ENCODE measurements around the gene PEBP1. TPM values are rescaled to one million over a fixed set of nuclear protein-coding genes. Genes with fewer than 3 reads are reported as not detected.
"Not testable (repeated sequence)": the region's sequence is repeated elsewhere in the genome, so short reads cannot be mapped to it uniquely, and the experiment has no call there.

PEBP1 gene
- total RNA-seq, 1 donor from 2014 or later = 182 TPM

DNA sequence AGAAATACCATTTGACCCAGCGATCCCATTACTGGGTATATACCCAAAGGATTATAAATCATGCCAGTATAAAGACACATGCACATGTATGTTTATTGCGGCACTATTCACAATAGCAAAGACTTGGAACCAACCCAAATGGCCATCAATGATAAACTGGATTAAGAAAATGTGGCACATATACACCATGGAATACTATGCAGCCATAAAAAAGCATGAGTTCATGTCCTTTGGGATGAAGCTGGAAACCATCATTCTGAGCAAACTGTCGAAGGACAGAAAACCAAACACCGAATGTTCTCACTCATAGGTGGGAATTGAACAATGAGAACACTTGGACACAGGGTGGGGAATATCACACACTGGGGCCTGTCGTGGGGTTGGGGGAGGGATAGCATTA lies 6.5 kb upstream of the PEBP1 start:
- not testable (repeated sequence) for DNase-seq (ENCODE audit: extremely low read depth, low read depth, low spot score)

DNA sequence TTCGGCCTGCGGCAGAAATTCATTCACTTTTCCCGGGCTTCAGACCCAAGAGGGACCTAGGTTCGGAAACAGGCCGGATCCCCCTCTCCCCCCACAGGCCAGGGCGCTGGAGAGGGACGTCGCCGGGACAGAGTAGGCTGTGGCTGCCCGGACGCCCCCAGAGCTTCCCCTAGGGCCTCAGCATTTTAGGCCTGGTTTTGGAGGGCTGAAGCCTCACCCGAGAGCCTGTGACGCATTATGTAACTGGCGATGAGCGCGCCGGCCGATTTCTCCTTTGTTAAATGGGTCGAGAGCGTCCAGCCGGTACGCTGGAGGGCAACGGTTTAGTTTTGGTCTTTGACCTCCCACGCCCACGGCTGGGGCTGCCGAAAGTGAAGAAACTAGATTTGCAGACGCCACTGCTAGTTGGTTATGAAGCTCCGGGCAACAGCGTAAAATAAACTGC lies 657 bp downstream of the PEBP1 start:
- DNase-seq (ENCODE audit: extremely low read depth, low read depth, low spot score) = no peak

DNA sequence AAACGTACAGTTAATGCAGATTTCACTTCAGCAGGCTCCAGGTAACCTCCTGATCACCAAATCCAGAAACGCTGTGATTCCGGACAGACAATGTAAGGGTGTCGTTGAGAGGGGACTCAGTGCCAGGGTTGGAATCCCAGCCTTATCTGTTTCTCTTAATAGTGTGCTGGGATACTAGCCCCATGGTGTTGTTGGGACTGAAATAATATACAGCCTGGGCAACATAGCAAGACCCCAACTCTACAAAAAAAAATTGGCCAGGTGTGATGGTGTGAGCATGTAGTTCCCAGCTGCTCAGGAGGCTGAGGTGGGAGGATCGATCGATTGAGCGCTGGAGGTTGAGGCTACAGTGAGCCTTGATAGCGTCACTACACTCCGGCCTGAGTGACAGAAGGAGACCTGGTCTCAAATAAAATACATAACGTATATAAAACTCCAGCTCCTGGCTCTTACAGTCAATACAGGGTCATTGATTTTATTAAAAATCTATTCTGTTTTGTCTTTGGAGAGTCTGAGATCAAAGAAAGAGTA lies 1.3 kb downstream of the PEBP1 start:
- DNase-seq (ENCODE audit: extremely low read depth, low read depth, low spot score) = no peak

- DNase-seq (ENCODE audit: extremely low read depth, low read depth, low spot score) = no peak
Measured at GRCh38 chr12:118140825-118141224, 4.9 kb downstream of the PEBP1 start.

GRCh38 chr12:118144499-118144898 lies 8.6 kb downstream of the PEBP1 start:
- no peak for DNase-seq (ENCODE audit: extremely low read depth, low read depth, low spot score)

DNA sequence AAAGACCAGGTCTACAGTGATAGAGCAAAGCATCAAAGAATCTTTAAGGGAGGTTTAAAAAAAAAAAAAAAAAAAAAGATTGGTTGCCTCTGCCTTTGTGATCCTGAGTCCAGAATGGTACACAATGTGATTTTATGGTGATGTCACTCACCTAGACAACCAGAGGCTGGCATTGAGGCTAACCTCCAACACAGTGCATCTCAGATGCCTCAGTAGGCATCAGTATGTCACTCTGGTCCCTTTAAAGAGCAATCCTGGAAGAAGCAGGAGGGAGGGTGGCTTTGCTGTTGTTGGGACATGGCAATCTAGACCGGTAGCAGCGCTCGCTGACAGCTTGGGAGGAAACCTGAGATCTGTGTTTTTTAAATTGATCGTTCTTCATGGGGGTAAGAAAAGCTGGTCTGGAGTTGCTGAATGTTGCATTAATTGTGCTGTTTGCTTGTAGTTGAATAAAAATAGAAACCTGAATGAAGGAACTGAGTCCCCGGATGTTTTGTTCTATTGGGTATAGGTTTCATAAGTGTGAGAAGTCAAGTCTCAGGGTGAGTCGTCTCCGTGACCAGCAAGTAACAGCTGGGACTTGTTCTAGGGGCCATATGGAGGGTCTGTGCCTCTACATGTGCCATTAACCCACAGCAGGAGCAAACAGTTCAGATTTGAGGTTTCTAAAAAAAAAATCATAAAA lies 9.3 kb downstream of the PEBP1 start:
- DNase-seq (ENCODE audit: extremely low read depth, low read depth, low spot score) = no peak

DNA sequence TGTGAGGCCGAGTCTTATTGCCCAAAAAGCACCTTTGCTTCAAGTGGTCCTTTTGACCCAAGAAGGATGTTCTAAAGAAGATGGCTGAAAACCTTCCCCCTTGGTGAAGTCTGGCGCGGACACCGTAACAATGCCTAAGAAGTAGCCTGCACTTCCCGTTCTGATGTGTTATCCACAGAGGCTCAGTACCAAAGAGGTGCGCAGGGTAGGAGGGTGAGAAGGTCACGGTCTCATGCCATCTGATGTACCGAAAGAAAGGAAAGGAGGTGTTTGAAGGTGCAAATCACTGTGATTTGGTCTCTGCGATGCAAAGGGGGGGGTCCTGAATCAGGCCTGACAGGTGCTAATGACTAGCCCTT lies 9.9 kb downstream of the PEBP1 start:
- no peak for DNase-seq (ENCODE audit: extremely low read depth, low read depth, low spot score)

DNA sequence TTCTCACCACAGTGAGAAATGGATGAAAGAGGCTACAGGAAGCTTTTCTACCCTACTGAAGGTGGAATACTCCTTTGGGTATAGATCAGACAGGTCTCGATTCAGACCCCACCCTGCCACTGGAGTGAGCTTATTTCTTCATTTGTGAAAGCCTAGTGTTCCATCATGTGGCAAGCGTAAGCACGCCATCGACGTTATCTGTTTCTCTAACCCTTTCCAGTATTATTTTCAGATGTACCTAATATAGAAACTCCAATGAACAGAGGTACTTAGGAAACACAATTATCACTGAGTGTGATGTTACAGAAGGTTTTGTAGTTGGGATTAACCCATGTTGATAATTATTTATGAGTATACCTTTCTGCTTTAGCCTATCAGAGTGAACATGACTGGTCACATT lies 12.4 kb downstream of the PEBP1 start:
- DNase-seq (ENCODE audit: extremely low read depth, low read depth, low spot score) = no peak

- DNase-seq (ENCODE audit: extremely low read depth, low read depth, low spot score) = no peak
Measured at GRCh38 chr12:118150625-118151024, 14.7 kb downstream of the PEBP1 start.

GRCh38 chr12:118151755-118152154 lies 15.8 kb downstream of the PEBP1 start:
- no peak for DNase-seq (ENCODE audit: extremely low read depth, low read depth, low spot score)

DNA sequence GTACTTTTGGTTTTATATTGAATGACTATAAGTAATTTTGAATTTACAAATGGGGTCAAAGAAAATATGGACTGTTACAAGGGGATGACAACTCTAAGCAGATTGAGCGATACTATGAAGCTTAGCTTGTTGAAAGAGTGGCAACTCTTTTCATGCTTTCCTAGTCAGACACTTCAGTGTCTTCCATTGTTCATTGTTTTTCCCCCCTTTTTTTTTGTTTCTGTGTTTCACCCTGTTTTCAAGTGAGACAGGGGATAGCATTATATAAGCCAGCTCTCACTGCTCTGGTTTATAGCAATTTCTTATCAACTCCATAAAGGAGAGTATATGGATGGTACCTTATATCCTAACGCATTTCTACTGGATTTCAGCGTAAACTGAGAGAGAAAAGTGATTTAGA lies 24.6 kb downstream of the PEBP1 start:
- no peak for DNase-seq (ENCODE audit: extremely low read depth, low read depth, low spot score)

DNA sequence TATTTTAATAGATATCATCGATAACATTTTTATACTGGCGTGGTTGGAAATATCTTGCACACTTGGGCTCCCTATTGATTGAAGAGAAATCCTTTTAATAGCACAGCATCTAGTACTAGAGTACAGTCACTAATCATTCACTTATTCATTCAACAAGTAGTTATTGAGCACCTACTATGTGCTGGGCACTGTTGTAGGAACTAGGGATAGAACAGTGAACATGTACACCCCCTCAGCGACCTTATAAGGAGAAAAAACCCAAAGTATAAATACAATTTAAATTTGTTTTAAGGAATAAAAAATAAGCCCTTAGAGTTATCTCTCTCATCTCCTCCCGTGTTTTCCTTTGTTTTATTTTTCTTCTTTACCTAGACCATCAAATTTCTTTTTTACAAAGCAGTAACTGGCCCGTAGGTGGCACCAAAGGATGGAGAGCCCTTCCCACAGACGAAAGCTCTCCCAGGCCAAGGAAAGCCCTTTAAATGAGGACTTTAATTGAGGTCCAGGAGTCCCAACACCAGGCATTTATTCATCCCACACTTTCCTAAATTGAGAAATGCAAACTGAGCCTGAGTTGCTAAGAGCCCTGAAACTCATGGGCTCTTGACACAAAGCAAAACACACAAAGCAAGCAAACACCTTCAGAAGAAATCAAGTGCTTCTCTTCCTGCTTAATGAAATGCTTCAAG lies 29.0 kb downstream of the PEBP1 start:
- no peak for DNase-seq (ENCODE audit: extremely low read depth, low read depth, low spot score)

DNA sequence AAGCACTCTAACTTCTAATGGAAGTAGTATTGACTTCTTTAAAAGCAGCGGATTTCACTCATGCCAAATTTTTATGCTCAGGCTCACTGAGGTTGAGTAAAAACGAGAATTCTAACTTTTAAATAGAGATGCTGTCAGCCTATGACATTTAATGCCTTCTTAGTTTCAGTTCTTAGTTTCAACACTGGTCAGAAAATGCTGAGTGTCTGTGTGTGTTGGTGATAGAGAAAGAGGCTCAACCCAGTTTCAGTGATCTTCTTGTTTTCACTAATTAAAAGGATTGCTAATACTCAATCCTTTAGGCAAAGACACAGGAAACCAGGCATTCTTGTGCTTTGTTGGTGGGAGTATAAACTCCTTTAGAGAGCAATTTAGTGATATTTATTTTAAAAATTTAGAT lies 31.0 kb downstream of the PEBP1 start:
- no peak for DNase-seq (ENCODE audit: extremely low read depth, low read depth, low spot score)

- no peak for DNase-seq (ENCODE audit: extremely low read depth, low read depth, low spot score)
Measured at GRCh38 chr12:118175823-118176447, 40.0 kb downstream of the PEBP1 start.

GRCh38 chr12:118183155-118183554 lies 47.2 kb downstream of the PEBP1 start:
- DNase-seq (ENCODE audit: extremely low read depth, low read depth, low spot score) = no peak

DNA sequence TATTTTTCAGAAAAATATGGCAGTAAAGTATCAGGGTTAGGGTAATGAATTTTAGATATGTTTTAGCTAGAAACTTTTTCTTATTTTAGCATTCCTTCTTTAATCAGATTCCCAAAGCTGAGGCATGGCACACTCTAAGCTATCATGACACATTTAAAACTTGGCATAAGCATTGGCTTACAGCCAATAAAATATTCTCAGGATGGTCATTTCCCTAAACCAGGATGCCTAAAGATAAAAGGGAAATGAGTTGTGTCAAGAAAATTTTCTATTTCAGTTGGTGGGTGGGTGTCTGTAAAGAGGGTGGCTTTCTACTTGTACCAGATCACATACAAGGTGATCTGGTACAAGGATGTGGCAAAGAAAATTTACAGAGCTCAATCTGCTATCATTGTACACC lies 47.8 kb downstream of the PEBP1 start:
- no peak for DNase-seq (ENCODE audit: extremely low read depth, low read depth, low spot score)

DNA sequence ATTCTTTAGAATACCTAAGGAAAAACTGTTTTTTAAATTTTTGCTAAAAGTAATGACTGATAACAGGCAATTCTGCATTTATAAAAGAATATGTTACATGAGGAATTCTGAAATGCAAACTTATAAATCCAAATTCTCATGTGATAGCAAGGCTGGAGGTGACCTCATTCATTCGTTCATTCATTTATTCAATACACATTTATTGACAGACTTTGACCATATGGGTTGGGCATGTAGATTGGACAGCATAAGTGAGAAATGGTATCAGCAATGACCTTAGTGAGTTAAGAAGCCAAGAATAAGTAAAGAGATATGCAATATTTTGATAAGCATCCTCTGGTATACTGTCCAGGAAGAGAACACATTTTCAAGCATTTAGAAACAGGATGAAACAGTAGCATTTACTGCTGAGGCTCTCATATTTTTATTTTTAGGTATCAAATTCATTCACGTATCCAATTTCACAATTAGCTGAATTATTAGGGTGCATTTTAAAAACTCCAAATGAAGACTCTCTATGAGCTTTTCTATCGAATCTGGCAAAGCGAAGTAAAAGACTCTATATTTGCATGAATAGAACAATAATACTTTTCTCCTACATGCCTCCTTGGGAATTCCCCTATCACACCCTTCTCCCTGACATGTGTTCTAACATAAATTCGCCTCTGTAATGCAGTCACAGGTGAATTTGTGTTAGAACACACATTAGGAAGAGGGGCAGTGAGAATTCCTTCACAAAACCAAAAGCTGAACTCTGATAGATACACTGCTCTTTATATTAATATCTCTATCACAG lies 49.9 kb downstream of the PEBP1 start:
- no peak for DNase-seq (ENCODE audit: extremely low read depth, low read depth, low spot score)

DNA sequence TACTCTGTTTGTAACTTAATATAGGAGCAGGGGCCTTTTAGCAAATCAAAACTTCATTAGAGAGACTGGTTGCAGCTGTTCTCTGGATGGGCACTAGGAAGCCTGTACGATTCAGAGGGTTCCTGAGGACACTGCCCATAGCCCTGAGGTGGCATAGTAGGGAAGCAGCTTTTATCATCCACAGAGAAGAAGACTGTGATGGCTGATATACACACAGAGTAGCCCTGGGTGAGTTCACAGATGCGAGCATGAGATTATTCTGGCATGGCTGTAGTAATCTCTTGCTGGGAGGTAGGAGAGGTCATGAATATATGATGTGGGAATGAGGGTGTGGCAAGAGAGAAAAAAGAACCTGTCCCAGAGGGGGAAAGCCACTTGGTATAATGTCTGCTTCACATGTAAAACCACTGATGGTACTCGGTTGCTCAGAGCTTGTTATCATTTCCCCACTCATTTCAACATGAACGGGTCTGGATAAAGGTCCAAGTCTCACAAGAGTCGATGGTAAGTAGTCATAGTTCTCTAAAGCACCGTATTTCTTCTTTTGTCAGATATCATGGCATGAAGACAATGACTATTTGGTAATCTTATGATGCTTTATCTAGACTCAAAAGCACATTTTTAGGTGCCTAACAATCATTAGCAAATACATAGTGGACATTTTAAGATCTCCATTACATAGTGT lies 52.0 kb downstream of the PEBP1 start:
- no peak for DNase-seq (ENCODE audit: extremely low read depth, low read depth, low spot score)

GRCh38 chr12:118188690-118189371 lies 52.9 kb downstream of the PEBP1 start:
- no peak for DNase-seq (ENCODE audit: extremely low read depth, low read depth, low spot score)

DNA sequence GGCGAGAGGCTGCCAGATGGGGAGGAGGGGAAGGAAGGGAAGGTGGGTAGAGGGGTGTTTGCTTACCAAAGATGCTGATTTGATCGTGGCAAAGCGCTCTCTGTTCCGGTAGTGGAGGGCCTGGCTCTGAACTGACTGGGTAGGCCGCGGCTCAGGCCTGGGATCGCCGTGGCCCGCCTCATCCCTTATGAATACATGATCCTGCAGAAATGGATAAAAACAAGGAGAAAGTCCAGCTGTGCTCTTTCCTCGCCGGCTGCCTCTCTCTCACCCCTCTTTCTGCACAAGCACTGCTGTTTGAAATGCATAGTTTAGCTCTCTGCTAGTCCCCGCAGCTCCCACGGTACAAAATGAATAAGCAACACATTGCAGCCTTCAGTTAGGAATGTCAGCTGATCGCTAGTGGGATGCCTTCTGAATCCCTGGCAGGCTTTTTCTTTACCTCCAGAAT lies 53.8 kb downstream of the PEBP1 start:
- DNase-seq (ENCODE audit: extremely low read depth, low read depth, low spot score) = no peak
